SK-N-SH treated with all-trans-retinoic acid at 6 μM for 48 hours (cell line): Measurements from ENCODE around the gene DSC3.

Experiments
- ATAC-seq: fragments of 200-7000 bp; cut with Tn5 transposase; 3 replicates; pipeline ENCODE4 v1.9.1; 2020; ENCODE audit warnings: mild to moderate bottlenecking, moderate library complexity
- ARNTL ChIP-seq: fragments of 450-650 bp; formaldehyde crosslinking; IDR thresholded peaks from 2 replicates; pipeline ENCODE4 v1.5.0; 2020; ENCODE audit warnings: low read depth, mild to moderate bottlenecking, moderate library complexity, borderline replicate concordance
- CSDC2 ChIP-seq: fragments of 250-450 bp; sonication (Bioruptor Pico); IDR thresholded peaks from 2 replicates; pipeline ENCODE4 v1.5.0; 2020; ENCODE audit warnings: mild to moderate bottlenecking, moderate library complexity
- ESRRG ChIP-seq: fragments of 250-450 bp; sonication (Bioruptor Pico); IDR thresholded peaks from 2 replicates; pipeline ENCODE4 v1.6.1; 2021; ENCODE audit warnings: mild to moderate bottlenecking
- GLIS3 ChIP-seq: fragments of 250-450 bp; sonication (Bioruptor Pico); IDR thresholded peaks from 2 replicates; pipeline ENCODE4 v1.5.0; 2020; ENCODE audit warnings: mild to moderate bottlenecking, moderate library complexity
- ISL1 ChIP-seq: fragments of 250-450 bp; sonication (Bioruptor Pico); IDR thresholded peaks from 2 replicates; pipeline ENCODE4 v2.1.2; 2022; ENCODE audit warnings: mild to moderate bottlenecking, moderate library complexity
- OSR1 ChIP-seq: fragments of 250-450 bp; sonication (Bioruptor Pico); IDR thresholded peaks from 2 replicates; pipeline ENCODE4 v1.8.0; 2022; ENCODE audit warnings: moderate library complexity, mild to moderate bottlenecking, inconsistent platforms
- PATZ1 ChIP-seq: fragments of 250-450 bp; sonication (Bioruptor Pico); IDR thresholded peaks from 2 replicates; pipeline ENCODE4 v1.8.0; 2020; ENCODE audit warnings: mild to moderate bottlenecking, moderate library complexity, borderline replicate concordance
- RARB ChIP-seq: fragments of 250-450 bp; sonication (Bioruptor Pico); IDR thresholded peaks from 2 replicates; pipeline ENCODE4 v1.8.0; 2021; ENCODE audit warnings: mild to moderate bottlenecking, moderate library complexity
- SNAI2 ChIP-seq: fragments of 250-450 bp; sonication (Bioruptor Pico); IDR thresholded peaks from 2 replicates; pipeline ENCODE4 v1.5.0; 2020; ENCODE audit warnings: mild to moderate bottlenecking, moderate library complexity
- TCF4 ChIP-seq: fragments of 250-450 bp; sonication (Bioruptor Pico); IDR thresholded peaks from 2 replicates; pipeline ENCODE4 v1.8.0; 2021; ENCODE audit warnings: mild to moderate bottlenecking, moderate library complexity, borderline replicate concordance
- TOX ChIP-seq: fragments of 250-450 bp; sonication (Bioruptor Pico); IDR thresholded peaks from 2 replicates; pipeline ENCODE4 v1.8.0; 2021; ENCODE audit warnings: mild to moderate bottlenecking, moderate library complexity, borderline replicate concordance
- ZFP3 ChIP-seq: fragments of 250-450 bp; sonication (Bioruptor Pico); IDR thresholded peaks from 2 replicates; pipeline ENCODE4 v1.5.0; 2020; ENCODE audit warnings: mild to moderate bottlenecking, moderate library complexity
- ZFP30 ChIP-seq: fragments of 450-650 bp; formaldehyde crosslinking; IDR thresholded peaks from 2 replicates; pipeline ENCODE4 v1.5.0; 2022; ENCODE audit warnings: mild to moderate bottlenecking, moderate library complexity
- ZNF565 ChIP-seq: fragments of 450-650 bp; formaldehyde crosslinking; conservative IDR thresholded peaks from 2 replicates; pipeline ENCODE4 v1.5.0; 2020; ENCODE audit warnings: low read depth, mild to moderate bottlenecking, moderate library complexity
- ZNF70 ChIP-seq: fragments of 450-650 bp; formaldehyde crosslinking; IDR thresholded peaks from 2 replicates; pipeline ENCODE4 v1.5.0; 2020; ENCODE audit warnings: mild to moderate bottlenecking, moderate library complexity
- ZNF8 ChIP-seq: fragments of 450-650 bp; formaldehyde crosslinking; IDR thresholded peaks from 2 replicates; pipeline ENCODE4 v1.5.0; 2020; ENCODE audit warnings: mild to moderate bottlenecking, moderate library complexity
- TF ChIP-seq, protein P1 (sequence below): fragments of 250-450 bp; sonication (Bioruptor Pico); IDR thresholded peaks from 2 replicates; pipeline ENCODE4 v1.8.0; 2021; ENCODE audit warnings: low read depth, mild to moderate bottlenecking, moderate library complexity, borderline replicate concordance
- TF ChIP-seq, protein P2 (sequence below): fragments of 250-450 bp; sonication (Bioruptor Pico); IDR thresholded peaks from 2 replicates; pipeline ENCODE4 v1.5.0; 2020; ENCODE audit warnings: mild to moderate bottlenecking, moderate library complexity
- TF ChIP-seq, protein P3 (sequence below): fragments of 250-450 bp; sonication (Bioruptor Pico); IDR thresholded peaks from 2 replicates; pipeline ENCODE4 v1.5.1; 2021; ENCODE audit warnings: mild to moderate bottlenecking, moderate library complexity

DSC3 gene

DNA sequence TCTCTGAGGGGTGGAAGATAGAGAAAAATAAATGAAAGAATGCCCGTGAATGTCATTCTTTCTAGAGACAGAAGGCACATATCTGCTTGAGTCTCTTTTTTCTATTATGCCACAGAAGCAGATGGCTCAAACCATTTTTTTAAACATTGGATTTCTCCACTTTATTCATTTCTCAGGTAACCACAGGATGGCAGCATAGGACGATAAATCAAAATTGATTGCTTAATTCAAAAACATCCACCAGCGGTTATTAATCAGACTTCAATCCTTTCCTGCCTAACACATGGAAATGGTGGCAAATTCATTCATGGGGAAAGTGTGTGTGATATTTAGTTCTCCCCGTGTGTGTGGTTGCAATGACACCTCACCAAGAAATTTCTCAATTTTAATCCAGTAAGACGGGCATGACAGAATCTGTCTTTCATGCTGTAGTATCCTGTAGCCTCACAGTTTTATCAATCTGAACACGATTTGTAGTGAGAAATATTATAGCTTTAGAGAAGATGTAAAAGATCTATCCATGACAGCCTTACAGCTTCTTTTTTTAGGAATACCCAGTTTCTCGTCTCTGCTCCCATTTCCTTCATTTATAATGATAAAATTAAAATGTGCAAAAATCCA is 72.2 kb downstream of the DSC3 start:
- no peak for ATAC-seq
- TF ChIP-seq ARNTL (CRISPR knock-in tag) (no peak), PATZ1 (CRISPR knock-in tag) (no peak), ISL1 (CRISPR knock-in tag) (no peak), ZNF8 (CRISPR knock-in tag) (no peak), RARB (CRISPR knock-in tag) (no peak)
- TF ChIP-seq, all 23 proteins: peak for 0

- TF ChIP-seq, protein P1, sequence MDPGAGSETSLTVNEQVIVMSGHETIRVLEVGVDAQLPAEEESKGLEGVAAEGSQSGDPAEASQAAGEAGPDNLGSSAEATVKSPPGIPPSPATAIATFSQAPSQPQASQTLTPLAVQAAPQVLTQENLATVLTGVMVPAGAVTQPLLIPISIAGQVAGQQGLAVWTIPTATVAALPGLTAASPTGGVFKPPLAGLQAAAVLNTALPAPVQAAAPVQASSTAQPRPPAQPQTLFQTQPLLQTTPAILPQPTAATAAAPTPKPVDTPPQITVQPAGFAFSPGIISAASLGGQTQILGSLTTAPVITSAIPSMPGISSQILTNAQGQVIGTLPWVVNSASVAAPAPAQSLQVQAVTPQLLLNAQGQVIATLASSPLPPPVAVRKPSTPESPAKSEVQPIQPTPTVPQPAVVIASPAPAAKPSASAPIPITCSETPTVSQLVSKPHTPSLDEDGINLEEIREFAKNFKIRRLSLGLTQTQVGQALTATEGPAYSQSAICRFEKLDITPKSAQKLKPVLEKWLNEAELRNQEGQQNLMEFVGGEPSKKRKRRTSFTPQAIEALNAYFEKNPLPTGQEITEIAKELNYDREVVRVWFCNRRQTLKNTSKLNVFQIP (CRISPR knock-in tag), result no peak
- TF ChIP-seq ESRRG (no peak), SNAI2 (CRISPR knock-in tag) (no peak), CSDC2 (CRISPR knock-in tag) (no peak), ZFP30 (CRISPR knock-in tag) (no peak), ZNF70 (CRISPR knock-in tag) (no peak), GLIS3 (CRISPR knock-in tag) (no peak), ARNTL (CRISPR knock-in tag) (no peak), TCF4 (CRISPR knock-in tag) (no peak), PATZ1 (CRISPR knock-in tag) (no peak), TOX (CRISPR knock-in tag) (no peak), ZNF565 (CRISPR knock-in tag) (no peak), ZNF8 (CRISPR knock-in tag) (no peak)
- TF ChIP-seq, protein P2, sequence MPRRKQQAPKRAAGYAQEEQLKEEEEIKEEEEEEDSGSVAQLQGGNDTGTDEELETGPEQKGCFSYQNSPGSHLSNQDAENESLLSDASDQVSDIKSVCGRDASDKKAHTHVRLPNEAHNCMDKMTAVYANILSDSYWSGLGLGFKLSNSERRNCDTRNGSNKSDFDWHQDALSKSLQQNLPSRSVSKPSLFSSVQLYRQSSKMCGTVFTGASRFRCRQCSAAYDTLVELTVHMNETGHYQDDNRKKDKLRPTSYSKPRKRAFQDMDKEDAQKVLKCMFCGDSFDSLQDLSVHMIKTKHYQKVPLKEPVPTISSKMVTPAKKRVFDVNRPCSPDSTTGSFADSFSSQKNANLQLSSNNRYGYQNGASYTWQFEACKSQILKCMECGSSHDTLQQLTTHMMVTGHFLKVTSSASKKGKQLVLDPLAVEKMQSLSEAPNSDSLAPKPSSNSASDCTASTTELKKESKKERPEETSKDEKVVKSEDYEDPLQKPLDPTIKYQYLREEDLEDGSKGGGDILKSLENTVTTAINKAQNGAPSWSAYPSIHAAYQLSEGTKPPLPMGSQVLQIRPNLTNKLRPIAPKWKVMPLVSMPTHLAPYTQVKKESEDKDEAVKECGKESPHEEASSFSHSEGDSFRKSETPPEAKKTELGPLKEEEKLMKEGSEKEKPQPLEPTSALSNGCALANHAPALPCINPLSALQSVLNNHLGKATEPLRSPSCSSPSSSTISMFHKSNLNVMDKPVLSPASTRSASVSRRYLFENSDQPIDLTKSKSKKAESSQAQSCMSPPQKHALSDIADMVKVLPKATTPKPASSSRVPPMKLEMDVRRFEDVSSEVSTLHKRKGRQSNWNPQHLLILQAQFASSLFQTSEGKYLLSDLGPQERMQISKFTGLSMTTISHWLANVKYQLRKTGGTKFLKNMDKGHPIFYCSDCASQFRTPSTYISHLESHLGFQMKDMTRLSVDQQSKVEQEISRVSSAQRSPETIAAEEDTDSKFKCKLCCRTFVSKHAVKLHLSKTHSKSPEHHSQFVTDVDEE (CRISPR knock-in tag), result no peak
- no peak for ATAC-seq
Observed at GRCh38 chr18:30969670-30970170, 72.8 kb downstream of the DSC3 start.

DNA sequence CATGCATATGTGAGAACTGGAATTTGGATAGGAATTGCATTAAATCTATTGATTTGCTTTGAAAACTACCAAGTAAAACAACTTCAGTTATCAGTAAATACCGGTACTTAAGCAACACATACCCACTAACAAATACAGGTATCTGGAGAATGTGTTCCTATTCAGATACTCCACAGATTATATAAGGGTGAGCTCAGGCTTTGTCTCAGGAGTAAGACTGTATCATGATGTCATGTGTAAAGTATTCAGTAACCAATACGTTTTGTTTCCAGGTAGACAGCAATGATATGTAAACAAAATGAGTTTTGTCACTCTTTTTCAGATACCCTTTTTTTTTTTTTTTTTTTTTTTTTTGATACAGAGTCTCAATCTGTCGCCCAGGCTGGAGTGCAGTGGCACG is 74.8 kb downstream of the DSC3 start:
- ATAC-seq, result no peak
- TF ChIP-seq TCF4 (CRISPR knock-in tag) (no peak), ZFP30 (CRISPR knock-in tag) (no peak), ESRRG (no peak), ZFP3 (CRISPR knock-in tag) (no peak), ZNF70 (CRISPR knock-in tag) (no peak), ISL1 (CRISPR knock-in tag) (no peak), PATZ1 (CRISPR knock-in tag) (no peak), OSR1 (no peak), ZNF8 (CRISPR knock-in tag) (no peak), CSDC2 (CRISPR knock-in tag) (no peak)
- TF ChIP-seq, protein P3, sequence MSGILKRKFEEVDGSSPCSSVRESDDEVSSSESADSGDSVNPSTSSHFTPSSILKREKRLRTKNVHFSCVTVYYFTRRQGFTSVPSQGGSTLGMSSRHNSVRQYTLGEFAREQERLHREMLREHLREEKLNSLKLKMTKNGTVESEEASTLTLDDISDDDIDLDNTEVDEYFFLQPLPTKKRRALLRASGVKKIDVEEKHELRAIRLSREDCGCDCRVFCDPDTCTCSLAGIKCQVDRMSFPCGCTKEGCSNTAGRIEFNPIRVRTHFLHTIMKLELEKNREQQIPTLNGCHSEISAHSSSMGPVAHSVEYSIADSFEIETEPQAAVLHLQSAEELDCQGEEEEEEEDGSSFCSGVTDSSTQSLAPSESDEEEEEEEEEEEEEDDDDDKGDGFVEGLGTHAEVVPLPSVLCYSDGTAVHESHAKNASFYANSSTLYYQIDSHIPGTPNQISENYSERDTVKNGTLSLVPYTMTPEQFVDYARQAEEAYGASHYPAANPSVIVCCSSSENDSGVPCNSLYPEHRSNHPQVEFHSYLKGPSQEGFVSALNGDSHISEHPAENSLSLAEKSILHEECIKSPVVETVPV (CRISPR knock-in tag), result no peak
- TF ChIP-seq, protein P2 (CRISPR knock-in tag), result no peak
- TF ChIP-seq, protein P1 (CRISPR knock-in tag), result no peak
